GM21390 (cell line): ENCODE measurements around the gene PRSS38.

Experiments used
- ATAC-seq: cut with Tn5 transposase; IDR thresholded peaks from one replicate; pipeline ENCODE4 v1.9.1; 2021; ENCODE audit not compliant: unreplicated experiment

PRSS38 gene

DNA sequence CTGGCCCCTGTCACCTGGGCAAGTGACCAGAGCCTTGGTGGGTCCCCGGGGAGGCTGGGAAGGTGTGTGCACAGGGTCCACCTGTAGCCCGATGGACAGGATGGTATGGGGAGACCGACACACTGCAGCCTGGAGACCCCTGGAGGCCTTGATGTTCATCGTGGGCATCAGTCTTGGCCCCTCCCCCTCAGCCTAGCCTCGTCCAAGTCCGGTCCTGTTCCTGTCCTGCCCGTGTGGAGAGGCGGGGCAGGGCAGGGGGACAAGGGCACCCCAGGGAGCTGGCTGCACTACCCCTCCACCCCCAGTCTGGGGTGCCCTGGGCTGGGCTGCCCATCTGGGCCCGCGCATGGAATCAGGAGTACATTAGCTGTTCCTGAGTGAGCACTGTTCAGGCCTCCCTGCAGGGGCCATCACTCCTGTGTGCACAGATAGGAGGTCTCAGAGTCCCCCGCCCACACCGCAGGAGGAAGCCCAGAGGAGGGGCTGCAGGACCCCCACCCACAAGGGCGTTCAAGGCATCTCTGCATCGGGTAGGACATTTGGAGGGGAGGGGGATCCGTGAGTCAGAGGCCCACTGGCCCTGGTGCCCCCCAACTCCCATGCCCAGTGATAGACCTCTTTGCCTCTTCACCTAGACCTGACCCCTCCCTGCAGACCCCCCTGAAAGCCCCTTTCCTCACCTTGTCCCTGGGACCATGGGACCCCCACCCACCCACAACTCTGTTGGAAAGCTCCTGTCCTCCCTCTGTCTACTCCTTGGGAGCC, 69.1 kb downstream of the PRSS38 start:
- ATAC-seq: no peak

DNA sequence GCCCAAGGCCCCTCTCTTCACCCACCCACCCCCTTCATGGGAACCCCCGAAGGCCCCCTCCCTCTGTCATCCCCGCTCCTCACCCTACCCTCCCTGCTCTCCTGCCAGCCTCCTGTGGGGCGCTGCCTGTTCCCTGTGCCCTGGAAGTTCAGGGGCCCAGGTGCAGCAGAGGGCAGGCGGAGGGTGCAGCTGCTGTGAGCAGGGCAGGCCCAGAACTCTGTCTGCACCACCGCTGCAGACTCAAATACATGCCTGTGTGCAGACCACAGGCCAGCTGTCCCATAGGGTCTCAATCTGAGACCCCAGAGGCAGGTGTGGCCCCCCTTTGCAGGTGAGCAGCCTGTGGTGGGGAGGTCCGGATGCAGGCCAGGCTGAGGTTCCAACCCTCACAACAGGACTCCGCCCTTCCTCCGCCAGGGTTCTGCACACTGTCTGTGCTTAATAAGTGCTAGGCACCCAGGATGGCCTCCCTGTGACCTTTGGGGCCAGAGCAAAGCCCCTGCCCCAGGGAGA, 69.7 kb downstream of the PRSS38 start:
- no peak for ATAC-seq

DNA sequence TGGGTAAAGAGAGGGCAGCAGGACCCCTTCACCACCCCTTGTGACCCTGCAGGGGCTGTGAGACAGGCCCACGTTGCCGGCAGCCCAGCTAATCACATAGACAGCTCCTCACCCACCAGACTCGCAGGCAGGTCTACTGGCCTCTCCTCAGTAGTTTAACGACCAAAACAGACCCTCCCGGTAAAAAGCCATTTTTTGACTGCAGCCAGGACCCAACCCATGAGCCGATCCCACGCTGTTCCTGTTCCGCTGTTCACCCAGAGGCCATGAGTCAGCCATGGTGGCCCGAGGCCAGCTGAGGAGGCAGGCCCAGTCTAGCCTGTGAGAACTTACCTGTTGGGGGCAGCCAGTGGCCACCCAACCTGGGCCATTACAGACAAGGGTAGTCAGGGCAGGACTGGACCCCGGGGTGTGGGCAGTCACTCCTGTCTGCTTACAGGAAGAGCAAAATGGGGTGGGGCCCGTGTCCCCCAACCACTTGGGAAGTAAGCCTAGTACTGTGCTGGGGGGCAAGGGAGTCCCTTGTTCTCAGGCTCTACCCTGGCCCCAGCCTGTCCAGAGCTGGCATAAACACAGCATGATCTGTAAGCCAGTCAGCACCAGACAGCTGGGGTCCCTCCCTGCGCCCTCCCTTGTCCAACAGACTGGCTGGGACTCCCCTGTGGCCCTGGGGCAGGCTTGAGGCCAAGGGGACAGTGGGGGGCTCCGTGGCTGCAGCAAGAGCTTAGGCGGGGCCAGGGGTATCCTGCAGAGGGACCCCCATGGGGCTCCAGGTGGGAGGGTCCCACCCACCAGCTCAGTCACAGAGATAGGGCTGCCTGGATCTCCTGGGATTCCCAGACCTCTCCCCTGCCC, 70.4 kb downstream of the PRSS38 start:
- ATAC-seq: no peak

DNA sequence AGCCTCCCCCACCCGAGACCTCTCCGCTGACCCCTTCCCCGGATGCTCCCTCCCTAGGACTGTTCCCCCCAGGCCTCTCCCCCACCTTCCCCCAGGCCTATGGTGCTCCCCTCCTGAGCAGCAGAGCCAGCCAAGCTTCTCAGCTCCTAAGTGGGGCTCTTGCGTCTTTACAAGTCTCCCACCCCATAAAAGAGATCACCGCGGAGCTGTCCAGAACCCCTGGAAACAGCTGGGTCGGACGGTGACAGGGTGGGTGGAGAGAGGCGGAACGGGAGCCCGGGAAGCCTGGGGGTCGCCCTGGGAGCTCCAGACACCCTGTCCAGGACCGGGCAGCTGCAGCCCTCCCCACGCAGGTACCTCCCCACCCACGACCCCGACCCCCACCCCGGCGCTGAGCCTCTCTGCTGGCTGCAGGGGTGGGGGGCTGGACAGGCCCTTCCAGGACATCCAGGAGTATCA, 71.1 kb downstream of the PRSS38 start:
- ATAC-seq: no peak

DNA sequence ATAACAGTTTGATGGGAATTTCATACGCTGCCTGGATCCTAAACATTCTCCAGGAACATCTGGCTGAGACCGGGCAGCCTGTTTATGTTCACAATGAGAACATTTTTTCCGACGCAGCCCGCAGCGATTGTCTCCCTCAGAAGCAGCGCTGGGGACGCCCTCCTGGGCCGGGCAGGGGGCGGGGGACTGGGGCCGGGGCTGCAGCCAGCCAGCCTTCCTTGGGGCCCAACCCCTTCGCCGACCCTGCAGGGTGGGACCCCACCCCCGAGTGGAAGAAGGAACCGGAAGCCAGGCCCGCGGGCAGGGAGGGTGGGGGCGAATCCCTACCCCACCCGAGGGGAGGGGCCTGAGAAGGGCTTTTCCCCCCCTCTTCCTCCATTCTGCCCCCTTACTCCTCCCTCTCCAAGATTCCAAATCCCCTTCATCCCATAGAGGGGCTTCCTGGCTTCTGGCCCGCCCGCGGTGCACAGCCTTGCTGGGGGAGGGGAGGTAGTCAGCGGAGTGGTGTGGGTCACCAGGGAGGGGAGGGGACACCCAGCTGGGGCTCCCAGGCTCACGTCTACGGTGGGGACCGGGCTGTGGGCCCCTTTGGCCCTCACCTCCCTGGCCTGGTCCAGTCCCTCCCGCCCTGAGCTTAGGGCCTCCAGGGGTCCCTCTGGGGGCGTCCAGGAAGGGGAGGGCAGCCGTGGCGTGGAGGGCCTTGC, 71.7 kb downstream of the PRSS38 start:
- no peak for ATAC-seq

DNA sequence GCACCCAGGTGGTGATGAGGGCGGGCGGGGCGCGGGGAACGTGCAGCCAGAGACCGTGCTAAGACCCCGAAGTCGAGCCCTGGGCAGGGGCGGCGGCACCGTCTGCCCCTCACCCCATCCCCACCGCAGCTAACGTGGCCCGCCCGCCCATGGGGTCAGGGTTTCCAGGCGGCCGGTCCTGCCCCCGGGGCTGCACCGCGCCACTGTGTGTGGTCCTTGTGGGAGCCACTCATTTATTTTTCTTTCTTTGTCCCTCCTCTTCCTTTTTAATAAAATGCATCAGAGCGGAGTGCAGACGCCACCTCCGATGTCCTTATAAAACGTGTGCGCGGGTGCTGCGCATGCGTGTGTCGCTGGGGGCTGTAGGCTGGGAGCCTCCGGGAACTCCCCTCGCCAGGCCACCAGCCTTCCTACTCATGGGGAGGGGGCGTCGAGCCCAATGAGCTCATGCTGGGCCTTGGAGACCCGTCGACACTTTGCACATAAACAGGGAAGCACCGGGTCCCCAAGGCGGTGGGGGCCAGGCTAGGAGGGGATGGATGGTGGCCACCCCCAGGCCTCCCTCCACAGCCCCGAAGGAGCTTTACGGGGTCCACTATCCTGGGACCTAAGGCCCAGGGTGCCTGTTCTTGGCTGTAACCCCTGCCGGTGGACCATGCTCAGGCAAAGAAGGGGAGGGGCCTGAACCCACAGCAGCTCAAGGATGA, 72.4 kb downstream of the PRSS38 start:
- ATAC-seq: no peak

DNA sequence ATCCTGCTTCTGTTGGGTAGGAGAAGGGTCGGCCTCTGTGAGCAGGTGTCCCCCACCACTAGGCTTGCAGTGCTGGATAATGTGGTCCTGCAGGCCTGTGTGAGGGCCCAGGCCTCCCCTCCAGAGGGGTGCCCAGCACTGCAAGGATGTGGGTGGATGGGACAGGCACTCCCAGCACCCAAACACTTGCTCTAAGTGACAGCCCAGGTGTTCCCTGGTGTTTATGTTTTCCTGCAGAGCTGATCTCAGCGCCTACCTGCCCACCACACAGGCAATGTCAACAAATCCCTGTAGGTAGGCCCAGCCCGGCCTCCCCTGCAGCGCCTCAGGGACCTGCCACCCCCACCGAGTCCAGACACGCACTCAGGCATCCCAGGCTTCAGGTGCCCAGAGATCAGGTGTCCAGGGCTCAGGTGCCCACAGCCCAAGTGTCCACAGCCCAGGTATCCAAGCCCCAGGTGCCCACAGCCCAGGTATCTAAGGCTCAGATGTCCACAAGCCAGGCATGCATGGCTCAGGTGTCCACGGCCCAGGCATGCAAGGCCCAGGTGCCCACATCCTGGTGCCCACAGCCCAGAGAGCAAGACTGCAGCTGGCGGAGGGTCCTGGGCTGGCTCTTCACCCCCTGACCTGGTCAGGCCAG, 73.0 kb downstream of the PRSS38 start:
- no peak for ATAC-seq

DNA sequence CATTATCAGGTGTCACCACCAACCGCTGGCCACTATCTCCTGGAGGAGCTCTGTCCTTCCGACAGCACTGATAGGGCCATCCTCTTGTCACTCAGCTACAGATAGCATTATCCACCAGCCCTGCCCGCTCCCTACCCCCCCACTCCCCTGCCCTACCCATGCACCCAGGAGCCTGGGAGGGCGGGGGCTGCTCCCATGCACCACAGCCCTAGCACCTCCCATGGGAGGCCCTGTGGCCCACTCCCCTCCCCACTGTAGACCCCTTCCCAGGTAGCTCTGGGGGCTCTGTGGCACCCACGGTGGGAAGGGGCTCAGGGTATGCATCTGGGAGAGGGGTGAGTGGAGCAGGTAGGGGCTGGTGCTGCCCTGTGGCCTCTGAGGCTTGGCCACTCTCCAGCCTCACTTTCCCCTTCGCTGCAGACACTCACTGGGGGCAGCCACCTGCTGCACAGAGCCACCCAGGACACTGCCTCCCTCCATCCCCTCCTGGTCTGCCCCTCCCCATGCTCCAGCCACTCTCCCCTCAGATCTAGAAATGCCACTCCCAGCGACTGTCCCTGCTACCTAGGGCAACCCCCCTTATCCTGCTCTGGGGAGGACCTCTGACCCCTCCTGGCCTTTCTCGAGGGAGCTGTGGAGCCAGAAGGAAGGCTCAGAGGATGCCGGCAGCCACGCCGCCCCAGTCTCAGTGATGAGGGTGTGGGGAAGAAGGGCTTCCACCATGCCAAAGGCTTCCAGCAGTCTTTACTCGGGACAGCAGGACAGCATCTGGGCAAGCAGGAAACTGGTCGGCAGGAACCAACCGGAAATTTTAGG, 73.8 kb downstream of the PRSS38 start:
- ATAC-seq: no peak

DNA sequence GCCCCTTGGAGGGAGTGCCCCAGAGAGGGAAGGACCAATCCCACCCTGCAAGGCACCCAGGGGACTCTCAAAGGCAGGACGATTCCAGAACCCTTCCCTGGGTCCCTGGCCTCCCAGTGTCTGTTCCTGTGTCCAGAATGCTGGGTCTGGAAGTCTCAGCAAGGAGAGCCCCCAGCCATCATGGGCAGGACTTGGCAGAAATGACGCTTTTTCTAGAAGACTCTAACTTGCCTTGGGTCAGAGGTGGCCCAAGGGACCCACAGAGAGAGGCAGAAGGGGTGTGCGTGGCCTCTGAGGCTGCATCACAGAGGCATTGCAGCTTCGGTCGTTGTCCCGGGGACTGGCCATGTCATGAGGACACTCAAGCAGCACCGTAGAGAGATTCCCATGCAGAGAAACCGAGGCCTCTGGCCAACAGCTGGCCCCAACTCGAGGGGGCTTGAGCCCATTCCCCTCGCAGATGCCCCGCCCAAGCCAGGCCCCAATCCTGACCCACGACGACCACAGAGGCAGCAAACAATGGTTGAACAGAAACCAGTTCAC, 74.5 kb downstream of the PRSS38 start:
- no peak for ATAC-seq

DNA sequence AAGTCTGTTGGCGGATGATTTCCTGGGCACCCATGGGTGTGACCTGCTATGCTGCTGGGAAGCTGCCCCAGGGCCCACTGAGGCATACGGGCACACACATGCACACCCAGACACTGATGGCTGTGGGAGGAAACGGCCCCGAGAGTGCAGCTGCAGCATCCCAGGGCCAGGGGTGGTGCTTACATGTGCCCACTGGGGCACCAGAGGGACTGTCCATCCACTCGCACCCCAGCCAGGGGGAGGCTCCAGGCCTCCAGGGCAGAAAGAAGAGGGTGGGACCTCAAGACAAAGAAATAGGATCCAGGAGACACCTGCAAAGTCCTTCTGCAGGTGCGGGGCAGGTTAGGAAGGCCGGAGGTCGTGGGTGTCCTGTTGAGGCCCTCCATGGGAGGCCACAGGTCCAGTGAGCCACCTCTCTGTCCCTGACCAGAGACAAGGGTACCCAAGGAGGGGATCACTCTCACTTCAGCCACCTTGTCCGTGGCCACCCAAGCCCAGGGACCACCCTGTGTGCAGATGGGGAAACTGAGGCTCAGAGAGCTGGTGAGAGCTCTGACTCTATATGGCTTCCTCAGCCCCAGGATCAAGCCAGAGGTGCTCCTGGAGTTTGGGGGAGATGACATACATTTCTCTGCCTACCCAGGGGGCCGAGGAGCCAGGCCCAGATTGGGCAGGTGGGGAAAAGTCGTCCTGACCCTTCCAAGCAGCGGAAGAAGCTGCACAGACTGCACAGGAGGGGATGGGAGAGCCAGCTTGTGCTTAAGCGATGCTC, 75.2 kb downstream of the PRSS38 start:
- no peak for ATAC-seq

DNA sequence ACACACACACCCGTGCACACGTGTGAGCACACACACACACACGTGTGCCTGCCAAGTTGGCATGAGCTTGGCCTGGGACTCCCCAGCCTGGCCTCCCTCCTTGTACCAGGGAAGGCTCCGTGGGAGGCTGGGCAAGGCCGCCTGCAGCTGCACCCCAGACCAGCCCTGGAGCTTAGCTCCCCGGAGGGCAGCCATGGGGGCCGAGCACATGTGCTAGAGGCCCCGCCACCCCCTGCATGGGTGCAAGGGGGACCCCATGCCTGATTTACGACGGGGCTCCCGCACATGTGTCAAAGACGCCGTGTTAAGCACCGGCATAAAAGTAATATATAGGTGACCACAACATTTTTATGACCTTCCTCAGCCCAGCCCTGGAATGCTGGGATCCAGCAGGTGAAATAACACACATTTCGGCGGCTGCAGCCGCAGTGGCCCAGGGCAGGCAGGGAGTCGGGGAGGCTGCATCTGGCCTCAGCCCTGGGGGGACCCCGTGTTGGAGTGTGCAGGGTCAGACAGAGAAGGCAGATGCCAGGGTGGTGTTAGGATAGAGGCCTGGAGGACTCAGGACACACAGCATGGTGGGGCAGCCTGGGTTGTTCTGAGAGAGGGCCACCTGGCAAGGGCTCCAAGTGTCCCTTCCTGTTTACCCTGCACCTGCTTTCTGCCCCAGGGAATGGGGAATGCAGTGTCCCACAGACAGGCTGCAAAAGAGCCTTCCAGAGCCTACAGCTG, 75.9 kb downstream of the PRSS38 start:
- ATAC-seq: no peak

DNA sequence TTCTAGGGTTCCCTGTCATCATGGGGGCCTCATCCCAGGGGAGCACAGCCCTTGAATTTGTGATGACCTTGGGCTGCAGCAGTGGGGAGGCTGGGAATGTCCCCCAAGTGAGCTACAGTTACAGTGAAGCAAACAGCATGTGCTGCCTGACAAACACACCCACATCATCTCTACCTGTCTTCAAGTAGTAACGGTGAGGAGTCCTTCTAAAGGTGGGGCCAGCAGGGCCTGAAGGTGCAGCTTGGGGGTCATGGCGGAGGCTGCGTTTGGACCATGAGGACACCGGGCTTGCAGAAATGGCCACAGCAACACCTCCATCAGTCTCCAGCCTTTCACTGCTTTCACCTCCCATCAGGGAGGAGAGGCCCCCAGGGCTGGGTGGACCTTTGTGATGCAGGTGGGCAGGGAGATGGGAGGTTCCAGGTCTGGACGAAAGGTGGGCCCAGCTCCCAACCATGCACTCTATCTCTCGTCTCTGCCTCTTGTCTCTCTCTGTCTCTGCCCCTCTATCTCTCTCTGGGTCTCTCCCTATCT, 76.5 kb downstream of the PRSS38 start:
- no peak for ATAC-seq

DNA sequence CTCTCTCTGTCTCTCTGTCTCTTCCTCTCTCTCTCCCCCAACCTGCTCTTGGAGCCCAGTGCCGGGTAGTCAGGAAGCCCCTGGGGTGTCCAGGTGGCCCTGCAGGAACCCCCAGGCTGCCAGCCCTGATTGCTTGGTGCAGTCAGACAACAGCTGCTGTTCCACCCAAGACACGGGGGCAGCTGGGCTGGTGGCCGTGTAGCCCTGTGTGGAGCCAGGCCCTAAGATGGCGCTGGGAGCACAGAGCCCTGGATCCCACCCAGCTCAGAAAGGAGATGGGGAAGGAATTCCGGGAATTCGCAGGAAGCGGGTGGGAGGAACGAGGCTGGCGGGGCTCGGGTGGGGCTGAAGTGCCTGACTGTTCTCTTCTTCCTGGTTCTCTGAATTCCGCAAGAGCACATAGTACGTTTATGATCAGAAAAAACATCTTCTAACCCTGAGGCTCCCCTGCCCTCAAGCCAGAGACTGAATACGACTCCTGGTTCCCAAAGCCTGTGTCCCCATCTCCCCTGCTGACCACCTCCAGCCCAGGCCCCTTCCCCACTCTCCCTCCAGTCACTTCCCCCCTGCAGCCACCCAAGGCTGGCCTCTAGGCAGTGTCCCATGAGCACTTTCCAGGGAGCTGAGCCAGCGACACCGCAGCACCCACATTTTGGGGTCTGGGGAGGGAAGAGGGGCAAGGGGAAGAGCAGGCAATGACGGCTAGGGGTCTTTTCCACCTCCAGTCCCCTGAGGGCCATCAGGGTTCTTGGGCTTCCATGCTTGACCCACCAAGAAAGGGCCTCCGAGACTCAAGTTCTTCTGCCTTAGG, 77.2 kb downstream of the PRSS38 start:
- no peak for ATAC-seq

DNA sequence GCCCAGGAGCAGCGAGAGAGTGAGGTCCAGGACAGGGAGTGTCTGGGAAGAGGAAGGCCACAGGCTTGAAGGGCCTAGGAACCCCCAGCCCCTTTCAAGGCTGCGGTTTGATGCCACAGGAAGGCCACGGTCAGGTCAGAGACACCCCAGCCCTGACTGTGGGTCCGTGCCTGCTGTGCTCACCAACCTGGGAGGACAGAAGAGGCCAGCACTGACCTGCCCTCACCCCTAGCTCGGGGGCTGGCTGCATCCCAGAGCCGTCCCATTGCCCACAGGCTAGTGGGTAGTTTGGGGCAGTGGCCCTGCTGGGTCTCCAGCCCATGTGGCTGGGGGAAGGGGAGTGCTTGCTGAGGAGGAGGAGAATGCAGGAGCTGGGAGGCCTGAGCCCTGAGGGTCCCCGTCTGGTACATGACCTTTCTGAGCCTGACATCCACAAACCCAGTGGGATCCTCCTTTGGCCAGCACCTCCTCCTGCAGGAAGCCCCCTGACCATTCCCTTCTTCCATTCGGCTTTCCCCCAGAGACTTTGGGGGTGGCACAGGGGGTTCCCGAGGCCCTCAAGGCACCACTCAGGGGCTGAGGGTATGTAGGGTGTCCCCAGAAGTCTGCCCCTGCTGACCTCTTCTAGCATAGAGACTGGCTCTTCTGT, 77.9 kb downstream of the PRSS38 start:
- no peak for ATAC-seq

DNA sequence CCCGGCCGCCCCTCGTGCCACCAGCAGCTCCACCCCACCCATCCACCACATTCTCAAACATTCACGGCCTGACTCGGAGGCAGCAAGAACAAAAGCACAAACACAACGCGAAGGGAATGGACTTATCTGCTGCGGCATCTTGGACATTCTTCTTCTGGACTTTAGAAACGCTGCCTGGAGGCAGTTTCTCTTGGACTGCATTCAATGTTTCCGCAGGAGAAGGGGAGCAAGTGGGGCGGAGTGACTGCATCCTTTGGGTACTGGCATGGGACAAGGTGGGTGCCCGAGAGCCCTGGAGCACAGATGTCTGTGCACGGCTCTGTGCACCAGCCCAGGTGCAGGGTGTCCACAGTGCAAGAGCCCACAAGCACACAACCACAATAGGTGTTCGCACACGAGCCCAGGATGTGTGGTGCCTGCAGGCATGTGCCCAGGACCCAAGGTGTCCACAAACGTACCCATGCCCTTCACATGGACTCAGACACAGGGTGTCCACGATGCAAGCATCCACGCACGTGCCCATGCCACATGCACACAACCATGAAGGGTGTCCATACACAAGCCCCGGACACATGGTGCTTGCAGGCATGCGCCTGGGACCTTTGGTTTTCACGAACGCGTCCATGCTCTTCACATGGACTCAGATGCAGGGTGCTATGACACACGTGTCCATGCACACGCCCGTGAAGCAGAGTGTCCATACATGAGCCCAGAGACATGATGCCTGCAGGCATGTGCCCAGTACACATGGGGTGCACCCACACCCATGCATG, 78.7 kb downstream of the PRSS38 start:
- ATAC-seq: no peak
